ENCODE measurements around the gene CDC16.
"Not testable (repeated sequence)": the region's sequence is repeated elsewhere in the genome, so short reads cannot be mapped to it uniquely, and the experiment has no call there.

The CDC16 gene

DNA sequence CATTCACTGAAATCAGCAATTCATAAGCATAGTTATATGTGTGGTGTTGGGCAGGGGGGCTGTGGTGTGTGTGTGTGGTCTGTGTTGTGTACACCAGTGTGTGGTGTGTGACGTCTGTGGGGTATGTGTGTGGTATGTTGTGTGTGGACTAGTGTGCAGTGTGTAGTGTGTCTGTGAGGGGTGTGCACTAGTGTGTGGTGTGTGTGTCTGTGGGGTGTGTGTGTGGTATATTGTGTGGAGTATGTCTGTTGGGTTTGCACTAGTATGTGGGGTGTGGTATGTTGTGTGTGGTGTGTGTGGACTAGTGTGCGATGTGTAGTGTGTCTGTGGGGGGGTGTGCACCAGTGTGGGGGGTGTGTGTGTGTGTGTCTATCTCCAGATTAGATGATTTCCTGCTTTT lies 7.2 kb upstream of the CDC16 start:
- DNase-seq = no peak

DNA sequence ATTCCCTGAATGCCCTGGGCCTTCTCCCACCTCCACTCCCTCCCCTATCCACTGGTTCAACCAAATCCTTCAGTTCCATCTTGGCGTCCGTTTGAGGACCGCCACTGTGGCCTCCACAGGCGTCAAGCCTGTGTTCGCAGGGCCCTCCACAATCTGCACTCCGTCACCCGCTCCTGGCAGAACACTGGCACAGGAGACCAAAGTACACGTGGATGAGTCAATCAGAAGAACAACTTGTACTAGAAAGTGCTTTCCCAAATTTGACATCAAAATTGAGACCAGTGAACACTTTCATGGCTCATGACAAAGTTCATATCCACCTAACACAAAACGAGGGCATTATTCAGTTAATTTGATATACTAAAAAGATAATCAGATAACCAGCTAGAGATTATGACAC lies 6.5 kb upstream of the CDC16 start:
- DNase-seq = no peak

DNA sequence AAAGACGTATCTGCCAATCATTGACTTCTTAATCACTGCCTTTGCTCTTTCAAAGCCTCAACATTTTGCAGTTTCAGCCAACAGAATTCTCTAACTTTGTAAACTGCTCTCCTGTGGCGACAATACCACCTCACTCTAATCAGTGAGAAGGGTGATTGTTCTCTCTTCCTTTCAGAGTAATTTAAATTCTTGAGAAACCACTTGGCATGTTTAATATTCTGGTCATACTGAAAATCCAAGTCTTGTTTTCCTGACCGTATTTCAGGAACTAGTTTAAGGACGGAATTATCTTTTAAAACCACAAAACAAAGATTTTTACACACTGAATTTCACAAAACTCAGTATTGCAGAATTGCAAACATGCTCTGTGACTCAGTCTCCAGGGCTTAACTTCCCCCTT lies 5.2 kb upstream of the CDC16 start:
- DNase-seq = no peak

DNA sequence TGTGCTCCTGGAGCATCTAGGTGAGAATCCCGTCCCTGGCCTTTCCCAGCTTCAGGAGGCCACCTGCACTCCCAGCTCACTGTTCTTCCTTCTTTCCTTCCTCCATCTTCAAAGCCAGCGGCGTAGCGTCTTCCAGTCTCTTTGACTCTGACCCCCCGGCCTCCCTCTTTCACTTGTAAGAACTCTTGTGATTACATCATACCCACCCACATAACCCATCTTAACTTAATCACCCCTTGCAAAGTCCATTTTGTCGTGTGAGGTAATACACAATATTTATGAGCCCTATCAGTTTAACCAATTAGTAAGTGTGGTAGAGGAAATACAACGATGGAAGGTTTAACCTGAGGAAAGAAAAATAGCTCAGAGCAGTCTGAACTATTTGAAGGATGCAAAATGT lies 4.6 kb upstream of the CDC16 start:
- DNase-seq = no peak

DNA sequence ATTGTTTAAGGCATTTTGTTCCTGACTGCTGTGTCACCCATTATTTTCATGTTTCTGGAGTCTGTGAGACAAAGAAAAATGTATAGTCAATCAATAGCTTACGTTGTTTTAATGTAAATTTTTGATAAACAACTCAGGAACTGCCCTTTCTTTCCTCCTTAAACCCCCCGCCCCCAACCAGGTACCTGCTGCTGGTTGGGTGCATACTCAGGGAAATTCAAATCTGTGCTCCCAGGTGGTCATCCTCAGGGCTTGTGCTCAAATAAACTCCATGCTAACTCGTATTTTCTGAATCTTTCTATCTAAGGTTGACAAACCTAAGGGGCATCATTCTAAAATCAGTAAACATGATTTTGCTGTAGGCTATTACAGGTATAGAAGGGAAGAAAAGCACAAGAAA lies 4.1 kb upstream of the CDC16 start:
- DNase-seq = no peak

DNA sequence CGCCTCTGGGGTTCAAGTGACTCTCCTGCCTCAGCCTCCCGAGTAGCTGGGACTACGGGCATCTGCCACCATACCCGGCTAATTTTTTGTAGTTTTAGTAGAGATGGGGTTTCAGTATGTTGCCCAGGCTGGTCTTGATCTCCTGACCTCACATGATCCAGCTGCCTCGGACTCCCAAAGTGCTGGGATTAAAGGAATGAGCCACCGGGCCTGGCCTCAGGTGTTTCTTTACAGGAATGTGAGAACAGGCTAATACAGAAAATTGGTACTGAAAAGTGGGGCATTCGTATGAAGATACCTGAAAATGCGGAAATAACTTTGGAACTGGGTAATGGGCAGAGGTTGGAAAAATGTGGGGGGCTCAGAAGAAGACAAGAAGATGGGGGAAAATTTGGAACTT lies 2.8 kb upstream of the CDC16 start:
- DNase-seq = no peak

DNA sequence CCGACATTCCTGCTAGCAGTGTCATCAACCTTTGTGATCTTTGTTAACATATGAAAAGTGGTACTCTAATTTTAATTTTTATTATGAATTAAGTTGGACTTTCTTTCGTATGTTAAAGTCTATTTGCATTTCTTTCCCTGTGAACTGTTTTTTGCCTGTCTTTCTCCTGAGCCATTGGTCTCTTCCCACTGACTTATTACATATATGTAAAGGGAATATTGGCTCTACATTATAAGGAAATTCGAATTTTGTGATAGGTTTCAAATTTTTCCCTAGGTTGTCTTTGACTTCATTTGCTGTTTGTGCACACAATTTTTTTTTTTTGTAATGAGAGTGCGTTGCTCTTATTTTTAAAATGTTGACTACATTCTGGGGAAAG lies 442 bp upstream of the CDC16 start:
- DNase-seq = no peak

DNA sequence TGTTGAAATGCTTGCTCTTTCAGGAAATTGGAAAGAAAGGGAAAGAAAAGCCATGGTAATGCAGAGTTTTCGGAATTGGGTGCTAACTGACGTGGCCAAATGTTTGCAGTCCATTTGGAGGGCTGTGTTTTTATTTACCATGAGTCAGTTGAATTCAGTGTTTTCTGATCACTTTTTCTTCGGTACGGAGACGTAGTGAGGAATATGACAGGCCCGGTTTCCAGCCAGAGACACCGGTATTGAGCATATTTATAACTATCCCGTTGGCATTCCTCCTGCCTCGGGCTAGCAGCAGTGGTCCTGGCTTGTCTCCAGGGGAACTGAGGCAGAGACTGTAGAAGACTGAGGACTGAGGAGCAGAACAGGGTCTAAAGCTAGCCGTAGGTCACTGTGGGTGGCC lies 1.0 kb downstream of the CDC16 start:
- no peak for DNase-seq

DNA sequence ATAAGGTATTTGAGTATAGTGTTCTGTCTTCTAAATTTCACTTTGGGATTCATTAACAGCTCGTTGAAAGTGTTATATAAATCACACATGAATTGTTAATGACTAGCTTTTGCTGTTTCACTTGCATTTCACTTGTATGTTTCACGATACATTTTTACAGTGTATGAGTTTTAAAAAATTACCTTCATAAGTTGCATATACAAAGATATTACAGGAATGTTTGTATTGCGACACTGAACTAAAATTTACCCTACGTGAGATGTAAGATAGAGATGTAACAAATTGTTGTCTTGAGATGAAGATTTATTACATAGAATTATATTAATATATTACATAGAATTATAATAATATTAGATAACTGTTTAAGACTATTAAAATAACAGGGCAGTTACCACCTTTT lies 1.5 kb downstream of the CDC16 start:
- no peak for DNase-seq

DNA sequence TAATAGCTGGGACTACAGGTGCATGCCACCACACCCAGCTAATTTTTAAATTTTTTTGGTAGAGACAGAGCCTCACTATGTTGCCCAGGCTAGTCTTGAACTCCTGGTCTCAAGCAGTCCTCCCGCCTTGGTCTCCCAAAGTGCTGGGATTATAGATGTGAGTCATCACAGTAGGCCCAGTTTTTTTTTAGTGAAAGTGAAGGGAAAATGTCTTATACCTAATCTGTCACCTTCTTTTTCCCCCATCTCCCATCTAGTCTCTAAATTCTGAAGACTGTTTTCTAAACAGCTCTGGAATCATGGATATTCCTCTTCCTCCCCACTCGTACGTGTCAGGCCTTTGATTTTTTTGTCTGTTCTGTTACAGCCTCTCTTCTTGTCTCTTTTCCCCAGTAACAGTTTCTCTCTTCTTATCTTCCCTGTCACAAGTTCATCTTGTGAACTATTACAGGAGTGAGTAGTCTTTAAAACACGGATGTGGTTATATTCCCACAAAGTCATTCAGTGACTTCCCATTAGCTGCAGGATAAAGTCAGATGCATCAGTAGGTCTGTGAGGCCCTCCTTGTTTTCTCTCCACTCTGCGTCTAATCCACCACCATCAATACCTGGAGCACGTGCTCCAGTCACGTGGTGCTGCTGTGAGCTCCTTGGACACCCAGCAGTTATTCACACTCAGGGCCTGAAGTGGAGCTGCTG lies 2.9 kb downstream of the CDC16 start:
- no peak for DNase-seq

DNA sequence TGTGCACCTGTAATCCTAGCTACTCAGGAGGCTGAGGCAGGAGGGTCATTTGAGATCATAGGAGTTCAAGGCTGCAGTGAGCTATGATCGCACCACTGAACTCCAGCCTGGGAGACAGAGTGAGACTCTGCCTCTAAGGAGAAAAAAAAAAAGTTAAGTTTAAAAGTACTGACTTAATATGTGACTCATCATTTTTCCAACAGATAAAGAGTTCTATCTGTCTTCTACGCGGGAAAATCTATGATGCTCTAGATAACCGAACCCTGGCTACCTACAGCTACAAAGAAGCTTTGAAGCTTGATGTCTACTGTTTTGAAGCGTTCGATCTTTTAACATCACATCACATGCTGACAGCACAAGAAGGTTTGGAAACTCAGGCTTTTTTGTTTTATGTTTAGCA lies 7.2 kb downstream of the CDC16 start:
- no peak for DNase-seq

DNA sequence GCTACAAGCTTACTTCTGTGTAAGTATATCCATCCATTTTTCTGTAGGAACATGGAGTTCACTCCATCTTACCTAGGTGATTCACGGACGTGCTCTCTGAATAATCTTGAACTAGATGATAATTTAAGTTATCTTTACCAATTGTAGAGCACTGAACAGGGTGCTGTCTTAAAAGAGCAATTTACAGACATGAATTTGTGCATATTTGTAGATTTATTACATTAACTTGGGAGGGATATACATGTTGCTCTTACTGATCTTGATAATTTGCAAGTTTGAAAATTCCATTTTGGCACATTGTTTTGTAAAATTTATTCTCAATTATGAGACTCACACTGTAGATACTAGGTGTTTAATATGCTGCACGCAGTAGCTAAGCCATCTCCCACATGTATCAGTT lies 9.3 kb downstream of the CDC16 start:
- DNase-seq = no peak

DNA sequence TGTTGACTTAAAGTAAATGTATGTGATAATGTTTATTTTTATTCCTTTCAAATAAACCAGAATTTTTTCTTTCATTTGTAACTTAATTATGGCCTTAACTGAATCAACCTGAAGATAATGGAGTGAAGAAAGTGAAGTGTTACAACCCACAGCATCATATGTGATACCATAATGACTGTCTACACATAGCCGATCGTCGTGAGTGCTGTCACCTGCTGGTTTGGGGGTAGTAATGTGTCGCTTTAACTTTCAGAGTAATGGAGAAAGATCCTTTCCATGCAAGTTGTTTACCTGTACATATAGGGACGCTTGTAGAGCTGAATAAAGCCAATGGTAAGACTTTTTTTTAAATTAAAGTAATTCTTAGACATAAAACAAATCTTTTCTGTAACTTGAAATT lies 9.9 kb downstream of the CDC16 start:
- DNase-seq = no peak

DNA sequence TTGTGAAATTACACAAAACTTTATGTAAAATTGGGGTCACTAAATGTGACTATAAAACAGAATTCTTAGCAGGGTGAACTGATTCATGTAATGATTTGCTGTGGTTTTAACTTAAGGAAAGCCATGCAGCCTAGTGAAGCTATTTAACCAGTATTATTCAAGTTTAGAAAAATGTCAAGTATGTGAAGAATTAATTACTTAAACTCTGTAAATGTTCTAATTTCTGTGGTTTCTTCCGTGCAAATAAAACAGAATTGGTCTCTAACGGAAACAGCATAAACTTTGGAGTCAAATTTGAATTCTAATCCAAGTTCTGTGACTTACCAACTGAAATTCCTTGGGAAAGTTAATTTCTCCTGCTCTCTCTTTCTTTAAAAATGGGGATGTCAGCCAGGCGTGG lies 13.3 kb downstream of the CDC16 start:
- no peak for DNase-seq

DNA sequence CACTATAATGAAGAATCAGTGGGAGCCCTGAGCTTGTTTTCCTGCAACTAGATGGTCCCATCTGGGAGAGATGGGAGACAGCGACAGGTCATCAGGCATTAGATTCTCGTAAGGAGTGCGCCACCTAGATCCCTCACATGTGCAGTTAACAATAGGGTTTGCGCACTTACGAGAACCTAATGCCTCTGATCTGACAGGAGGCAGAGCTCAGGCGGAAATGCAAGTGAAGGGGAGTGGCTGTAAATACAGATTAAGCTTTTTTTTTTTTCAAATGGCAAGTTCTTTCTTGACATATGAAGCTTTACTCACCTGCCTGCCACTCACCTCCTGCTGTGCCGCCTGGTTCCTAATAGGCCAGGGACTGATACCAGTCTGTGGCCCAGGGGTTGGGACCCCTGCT lies 14.4 kb downstream of the CDC16 start:
- no peak for DNase-seq

DNA sequence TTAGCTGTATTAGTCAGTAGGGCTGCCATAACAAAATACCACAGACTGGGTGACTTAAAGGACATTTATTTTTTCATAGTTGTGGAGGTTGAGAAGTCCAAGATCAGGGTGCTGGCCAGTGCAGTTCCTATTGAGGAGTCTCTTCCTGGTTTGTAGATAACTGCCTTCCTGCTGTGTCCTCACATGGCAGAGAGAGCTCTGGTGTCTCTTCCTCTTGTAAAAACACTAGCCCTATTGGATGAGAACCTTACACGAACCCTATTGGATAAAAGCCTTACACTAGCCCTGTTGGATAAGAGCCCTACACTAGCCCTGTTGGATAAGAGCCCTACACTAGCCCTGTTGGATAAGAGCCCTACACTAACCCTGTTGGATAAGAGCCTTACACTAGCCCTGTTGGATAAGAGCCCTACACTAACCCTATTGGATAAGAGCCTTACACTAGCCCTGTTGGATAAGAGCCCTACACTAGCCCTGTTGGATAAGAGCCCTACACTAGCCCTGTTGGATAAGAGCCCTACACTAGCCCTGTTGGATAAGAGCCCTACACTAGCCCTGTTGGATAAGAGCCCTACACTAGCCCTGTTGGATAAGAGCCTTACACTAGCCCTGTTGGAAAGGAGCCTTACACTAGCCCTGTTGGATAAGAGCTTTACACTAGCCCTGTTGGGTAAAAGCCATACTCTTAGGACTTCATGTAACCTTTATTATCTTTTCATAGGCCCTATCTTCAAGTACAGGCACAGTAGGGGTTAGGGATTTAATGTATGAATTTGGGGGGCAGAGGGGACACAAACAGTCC lies 17.1 kb downstream of the CDC16 start:
- not testable (repeated sequence) for DNase-seq

DNA sequence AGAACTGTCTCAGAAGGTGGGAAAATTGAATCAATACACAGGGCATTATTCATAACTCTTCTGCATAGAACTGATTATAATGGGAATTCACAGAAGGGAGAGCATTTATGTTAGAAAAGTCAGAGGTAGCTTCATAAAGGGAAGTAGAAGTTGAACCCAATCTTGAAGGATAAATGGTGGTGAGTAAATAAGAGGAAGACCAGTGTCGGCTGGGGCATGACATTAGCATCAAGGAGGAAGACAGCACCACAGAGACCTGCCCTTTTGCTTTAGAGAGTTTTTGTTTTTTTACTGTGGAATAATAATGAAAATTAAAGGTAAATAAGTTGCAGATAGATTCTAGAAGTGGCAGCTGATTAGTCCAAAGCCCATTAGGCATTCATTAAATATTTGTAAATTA lies 21.9 kb downstream of the CDC16 start:
- DNase-seq = no peak

DNA sequence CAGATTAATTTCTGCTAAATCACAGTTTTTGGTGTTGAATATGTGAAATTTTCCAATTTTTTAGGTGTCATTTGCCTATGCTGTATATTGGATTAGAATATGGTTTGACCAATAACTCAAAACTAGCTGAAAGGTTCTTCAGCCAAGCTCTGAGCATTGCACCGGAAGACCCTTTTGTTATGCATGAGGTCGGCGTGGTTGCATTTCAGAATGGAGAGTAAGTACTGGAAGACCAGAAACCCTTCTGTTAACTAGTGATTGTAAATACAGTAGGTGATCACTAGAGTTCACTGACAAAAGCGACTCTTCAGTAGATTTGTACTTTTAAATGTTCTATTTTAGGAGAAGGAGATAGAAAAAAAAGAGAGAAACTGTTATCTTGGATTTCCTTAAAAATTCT lies 22.3 kb downstream of the CDC16 start:
- DNase-seq = no peak

DNA sequence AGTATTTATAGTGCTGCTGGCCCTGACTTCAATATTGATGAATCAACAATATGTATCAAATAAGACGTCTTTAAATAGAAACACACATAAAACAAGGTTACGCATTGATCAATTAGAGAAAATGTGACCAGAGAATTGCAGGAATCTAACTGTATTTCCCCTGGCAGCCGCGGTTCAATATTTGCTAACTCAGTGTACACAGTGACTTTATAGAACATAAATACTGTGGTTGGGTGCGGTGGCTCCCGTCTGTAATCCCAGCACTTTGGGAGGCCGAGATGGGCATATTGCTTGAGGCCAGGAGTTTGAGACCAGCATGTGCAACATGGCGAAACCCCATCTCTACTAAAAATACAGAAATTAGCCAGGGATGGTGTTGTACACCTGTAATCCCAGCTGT lies 23.9 kb downstream of the CDC16 start:
- no peak for DNase-seq

DNA sequence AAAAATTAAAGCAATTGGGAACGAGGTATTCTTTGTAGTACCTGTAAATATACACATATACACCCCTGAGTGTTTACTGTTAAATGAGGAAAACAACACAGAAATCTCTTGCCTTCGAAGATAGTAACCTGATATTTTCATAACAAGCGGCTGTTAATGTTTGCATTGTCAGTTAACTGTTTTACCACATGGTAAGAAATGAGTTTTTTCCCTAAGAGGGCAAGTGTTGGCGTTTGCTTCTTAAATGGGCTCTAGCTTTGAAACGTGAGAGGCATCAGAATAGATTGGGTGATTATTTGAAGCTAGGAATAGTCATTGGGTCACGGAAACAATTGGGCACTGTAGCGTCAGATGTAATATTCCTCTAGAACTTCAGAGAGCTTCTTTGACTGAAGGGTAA lies 24.7 kb downstream of the CDC16 start:
- no peak for DNase-seq

DNA sequence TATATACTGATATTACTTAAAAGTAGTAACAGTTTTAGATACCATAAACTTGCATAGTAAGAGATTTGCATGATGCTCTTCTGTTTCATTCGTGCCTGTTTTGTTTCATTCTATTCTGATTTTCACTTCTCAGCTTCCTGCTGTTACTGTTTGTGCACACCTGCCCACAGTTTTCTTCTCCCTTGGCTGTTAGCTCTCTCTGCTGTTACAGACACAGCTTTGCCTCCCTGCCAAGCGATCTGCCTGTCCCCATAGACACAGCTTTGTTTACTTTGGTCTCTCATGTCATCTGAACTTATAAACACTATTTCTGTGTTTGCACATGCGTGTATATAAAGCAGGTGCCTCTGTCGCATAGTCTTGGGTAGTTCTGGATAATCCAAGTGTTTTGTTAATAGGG lies 25.3 kb downstream of the CDC16 start:
- peak in 3 of 58 donors; percentile 1 to 10 (median 8) for DNase-seq

DNA sequence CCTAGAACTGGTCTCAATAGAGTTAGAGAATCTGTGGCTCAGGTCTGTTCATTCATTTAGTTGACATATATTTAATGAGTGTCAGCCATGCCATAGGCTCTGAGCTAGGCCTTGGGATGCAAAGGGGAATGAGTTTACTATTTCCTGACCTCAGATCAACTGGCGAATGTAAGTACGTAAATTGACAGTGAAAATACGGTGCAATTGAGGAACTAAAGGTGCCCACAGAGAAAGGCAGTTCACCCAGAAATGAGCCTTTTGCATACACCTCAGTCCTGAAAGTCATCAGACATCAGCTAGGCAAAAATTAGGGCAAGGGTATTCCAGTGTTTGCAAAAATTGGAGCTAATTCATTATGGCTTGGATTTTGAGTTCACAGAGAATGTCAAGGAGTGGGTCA lies 26.1 kb downstream of the CDC16 start:
- DNase-seq = no peak

DNA sequence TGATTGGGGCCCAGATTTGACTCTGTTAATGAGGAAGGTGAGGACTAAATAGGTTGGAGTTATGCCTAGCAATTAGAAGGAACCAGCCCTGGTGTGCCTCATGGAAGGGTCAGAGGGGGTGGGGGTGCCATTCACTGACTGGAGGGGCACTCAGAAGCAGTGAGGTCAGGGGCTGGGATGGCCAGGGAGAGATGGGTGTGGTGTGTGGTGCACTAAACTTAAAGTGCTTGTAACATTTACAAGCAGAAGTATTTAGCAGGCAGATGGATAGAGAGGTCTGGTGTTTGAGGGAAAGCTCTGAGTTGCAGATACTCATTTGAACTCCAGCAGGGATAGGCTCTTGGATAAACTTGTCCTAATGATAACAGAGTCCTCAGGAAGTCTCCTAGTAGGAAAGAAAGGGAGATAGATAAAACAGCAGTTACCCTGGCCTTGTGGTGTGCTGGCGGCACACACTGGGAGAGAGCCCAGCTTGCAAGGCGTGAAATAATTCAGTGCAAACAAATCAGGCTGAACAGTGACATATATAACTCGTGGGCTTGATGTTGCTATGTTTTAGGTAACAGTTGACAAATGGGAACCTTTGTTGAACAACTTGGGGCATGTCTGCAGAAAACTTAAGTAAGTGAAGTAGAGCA lies 26.8 kb downstream of the CDC16 start:
- DNase-seq = no peak

Measured in anterior cingulate cortex (tissue), 58 donors.